Astrocyte of the cerebellum (primary cell): ENCODE measurements around the gene SMC6.

Source experiments
- DNase-seq: peaks from one replicate; pipeline ENCODE4 v3.0.0-alpha.2; 2011; ENCODE audit warnings: low read depth
- H3K4me3 ChIP-seq: 2 replicates; pipeline ENCODE4 v1.5.1; 2011; ENCODE audit warnings: mild to moderate bottlenecking, low read depth, low read length, moderate library complexity
- in situ Hi-C: cut with HindIII; loops from 2 replicates; pipeline ENCODE4 v1.10.0; 2017; ENCODE audit warnings: low sequenced_read_pairs
- TF ChIP-seq, protein P1 (sequence below): IDR thresholded peaks from 2 replicates; pipeline ENCODE4 v1.5.1; 2012; ENCODE audit warnings: low read length, low read depth, moderate library complexity, mild to moderate bottlenecking; ENCODE audit errors: missing control alignments

The SMC6 gene

DNA sequence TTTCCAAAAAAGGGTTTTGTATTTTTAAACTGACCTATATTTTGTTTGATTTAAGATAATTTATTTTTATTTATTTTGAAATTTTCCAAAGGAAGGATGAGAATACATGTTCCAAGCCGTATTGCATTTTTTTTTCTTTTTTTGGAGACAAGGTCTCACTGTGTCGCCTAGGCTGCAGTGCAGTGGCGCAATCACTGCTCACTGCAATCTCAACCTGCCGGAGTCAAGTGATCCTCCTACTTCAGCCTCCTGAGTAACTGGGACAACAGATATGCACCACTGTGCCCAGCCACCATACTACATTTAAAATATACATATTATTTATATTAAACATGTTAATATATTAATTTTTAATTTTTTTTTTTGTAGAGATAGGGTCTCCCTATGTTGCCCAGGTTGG is 15.3 kb upstream of the SMC6 start:
- no peak for DNase-seq
- in situ Hi-C loops = no loop called here
- no peak overlapping the region for H3K4me3 ChIP-seq
- TF ChIP-seq, protein P1, sequence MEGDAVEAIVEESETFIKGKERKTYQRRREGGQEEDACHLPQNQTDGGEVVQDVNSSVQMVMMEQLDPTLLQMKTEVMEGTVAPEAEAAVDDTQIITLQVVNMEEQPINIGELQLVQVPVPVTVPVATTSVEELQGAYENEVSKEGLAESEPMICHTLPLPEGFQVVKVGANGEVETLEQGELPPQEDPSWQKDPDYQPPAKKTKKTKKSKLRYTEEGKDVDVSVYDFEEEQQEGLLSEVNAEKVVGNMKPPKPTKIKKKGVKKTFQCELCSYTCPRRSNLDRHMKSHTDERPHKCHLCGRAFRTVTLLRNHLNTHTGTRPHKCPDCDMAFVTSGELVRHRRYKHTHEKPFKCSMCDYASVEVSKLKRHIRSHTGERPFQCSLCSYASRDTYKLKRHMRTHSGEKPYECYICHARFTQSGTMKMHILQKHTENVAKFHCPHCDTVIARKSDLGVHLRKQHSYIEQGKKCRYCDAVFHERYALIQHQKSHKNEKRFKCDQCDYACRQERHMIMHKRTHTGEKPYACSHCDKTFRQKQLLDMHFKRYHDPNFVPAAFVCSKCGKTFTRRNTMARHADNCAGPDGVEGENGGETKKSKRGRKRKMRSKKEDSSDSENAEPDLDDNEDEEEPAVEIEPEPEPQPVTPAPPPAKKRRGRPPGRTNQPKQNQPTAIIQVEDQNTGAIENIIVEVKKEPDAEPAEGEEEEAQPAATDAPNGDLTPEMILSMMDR = no peak

DNA sequence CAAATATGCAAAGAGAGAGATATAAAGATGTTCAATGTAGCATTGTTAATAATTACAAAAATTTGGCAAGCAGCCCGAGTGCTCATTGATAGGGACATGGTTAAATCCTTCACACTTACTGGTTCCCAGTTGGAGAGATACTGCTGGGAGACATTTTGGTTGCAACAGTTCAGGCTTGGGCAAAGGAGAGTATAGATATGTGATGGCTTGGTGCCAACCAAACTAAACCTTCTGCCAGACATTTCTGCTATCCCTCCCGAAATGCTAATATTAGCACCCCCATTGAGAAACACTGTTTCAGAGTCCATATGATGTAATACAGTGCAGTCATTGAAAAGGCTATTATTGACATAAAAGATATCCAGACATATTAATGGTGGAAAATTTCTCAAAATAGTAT is 11.8 kb upstream of the SMC6 start:
- H3K4me3 ChIP-seq = no peak overlapping the region
- TF ChIP-seq, protein P1 = no peak
- in situ Hi-C loops = no loop called here
- no peak for DNase-seq

DNA sequence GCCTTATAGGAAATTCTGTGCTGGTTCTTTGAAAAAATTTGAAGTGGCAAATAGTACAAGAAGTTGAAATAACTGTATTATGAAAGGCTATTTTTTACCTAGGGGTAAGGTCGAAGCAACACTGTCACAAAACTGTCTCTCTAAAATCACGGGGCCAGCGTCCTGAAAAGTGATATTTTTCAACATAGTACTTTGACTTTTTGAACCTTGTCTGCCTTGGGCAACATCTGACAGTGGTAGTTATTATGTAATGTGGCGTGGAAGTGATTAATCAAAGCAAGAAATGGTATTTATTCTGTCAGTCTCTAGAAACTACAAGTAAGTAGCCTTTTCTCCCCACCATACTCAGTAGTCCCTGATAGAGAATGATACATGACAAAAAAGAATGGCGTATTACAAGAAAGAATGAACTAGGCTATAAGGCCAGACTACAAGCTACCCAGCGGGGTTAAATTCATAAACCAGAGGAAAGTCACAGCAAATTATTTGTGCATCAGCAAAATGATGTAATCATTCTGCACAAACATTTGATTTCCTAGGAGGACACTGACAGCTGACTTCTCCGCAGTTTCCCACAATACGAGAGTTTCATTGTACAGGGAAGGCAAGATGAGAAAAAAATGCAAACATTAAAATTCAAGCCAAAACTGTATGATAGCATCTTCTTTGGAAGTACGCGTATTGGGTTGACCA is 10.2 kb upstream of the SMC6 start:
- in situ Hi-C loops = no loop called here
- H3K4me3 ChIP-seq = no peak overlapping the region
- DNase-seq = no peak
- TF ChIP-seq, protein P1 = no peak

DNA sequence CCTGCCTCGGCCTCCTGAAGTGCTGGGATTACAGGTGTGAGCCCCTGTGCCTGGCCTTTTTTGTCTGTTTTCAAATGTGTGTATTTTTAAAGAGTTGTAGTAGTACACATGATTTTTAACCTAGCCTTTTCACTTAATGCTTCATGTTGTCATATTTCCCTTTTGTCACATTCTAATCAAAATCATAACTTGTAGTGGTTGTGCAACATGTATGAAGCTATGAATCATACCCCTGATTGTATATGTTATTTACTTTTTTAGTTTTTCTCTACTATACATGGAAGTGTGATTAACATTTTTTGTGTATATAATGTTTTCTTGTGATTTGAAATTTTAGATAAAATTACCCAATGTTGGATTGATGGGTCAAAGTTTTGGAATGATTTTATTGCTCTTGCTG is 8.8 kb upstream of the SMC6 start:
- no peak overlapping the region for H3K4me3 ChIP-seq
- in situ Hi-C loops = no loop called here
- no peak for DNase-seq
- TF ChIP-seq, protein P1 = no peak

DNA sequence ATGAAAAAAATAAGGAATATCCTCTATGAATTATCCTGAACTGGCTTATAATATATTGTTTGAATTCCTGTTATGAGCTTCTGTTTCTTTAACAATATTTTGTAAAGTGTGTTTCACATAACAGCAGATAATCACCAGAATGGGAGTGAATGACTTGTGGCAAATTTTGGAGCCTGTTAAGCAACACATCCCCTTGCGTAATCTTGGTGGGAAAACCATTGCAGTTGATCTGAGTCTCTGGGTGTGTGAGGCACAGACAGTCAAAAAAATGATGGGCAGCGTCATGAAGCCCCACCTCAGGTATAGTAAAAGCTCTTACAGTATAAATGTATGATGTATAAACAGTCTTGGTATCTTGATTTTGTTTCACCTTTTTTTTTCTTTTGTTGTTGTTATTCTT is 6.2 kb upstream of the SMC6 start:
- no peak for DNase-seq
- TF ChIP-seq, protein P1 = no peak
- H3K4me3 ChIP-seq = no peak overlapping the region
- in situ Hi-C loops = no loop called here

DNA sequence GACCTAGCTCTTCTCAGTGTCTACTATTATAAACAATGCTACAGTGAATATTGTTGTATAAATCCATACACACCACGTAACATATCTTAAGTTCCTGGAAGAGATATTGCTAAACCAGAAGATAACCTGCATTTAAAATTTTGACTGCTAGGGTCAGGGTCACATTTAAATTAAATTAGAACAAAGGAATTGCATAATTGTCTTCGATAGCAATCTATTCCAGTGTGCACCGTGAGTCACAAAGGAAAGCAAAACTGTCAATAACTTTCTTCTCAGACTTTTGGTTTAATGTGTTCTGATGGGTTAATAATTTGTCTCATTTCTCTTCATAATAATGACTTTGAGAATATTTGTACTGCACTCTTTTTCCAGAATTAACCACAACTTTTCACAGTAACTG is 4.5 kb upstream of the SMC6 start:
- H3K4me3 ChIP-seq = no peak overlapping the region
- DNase-seq = no peak
- TF ChIP-seq, protein P1 = no peak
- in situ Hi-C loops = no loop called here
